ENCODE results near the gene PFN3. TPM values are rescaled to one million over a fixed set of nuclear protein-coding genes. Genes with fewer than 3 reads are reported as not detected.

Gene PFN3
- total RNA-seq, 1 donor from 2014 or later = not detected

- no peaks in the 10 kb centered on the region for H3K9me3 ChIP-seq (ENCODE audit: low read depth)
- H3K36me3 Mint-ChIP-seq = no peaks in the 10 kb centered on the region
- peaks cover 14% of the 10 kb centered on the region for H3K27me3 Mint-ChIP-seq (ENCODE audit: insufficient read depth, low read depth)
- peaks cover 17% of the 10 kb centered on the region for H3K4me1 ChIP-seq
- peak overlapping the region; percentile 95 for H3K27ac Mint-ChIP-seq
- no peaks in the 10 kb centered on the region for H3K79me2 ChIP-seq (ENCODE audit: low read depth)
- TF ChIP-seq CTCF (IDR thresholded peaks at IDR 0.05) (no peak), EZH2 (IDR thresholded peaks at IDR 0.05) (no peak), EZH2phosphoT487 (IDR thresholded peaks at IDR 0.05) (no peak)
- peak overlapping the region; percentile 87 for H3K4me3 Mint-ChIP-seq
- no peak overlapping the region for H3K27ac ChIP-seq
- H4K20me1 ChIP-seq (ENCODE audit: low read depth) = peaks cover 19% of the 10 kb centered on the region
- no peaks in the 10 kb centered on the region for H3K27me3 ChIP-seq
- H3K9ac ChIP-seq = no peak overlapping the region
- H2AFZ ChIP-seq (replicated peaks) = no peak overlapping the region
- no peaks in the 10 kb centered on the region for H3K36me3 ChIP-seq
- DNase-seq (ENCODE audit: low spot score) = no peak
- H3K4me3 ChIP-seq = peak overlapping the region; percentile 93
- H3K4me1 Mint-ChIP-seq = peaks cover 44% of the 10 kb centered on the region
- H3K4me2 ChIP-seq = peak overlapping the region; percentile 80
- H3F3A ChIP-seq (ENCODE audit: low read depth) = peaks cover 39% of the 10 kb centered on the region
- H3K9me3 Mint-ChIP-seq = no peaks in the 10 kb centered on the region
Measured at GRCh38 chr5:177445917-177446199, 45.4 kb upstream of the PFN3 start.

- H3K27ac Mint-ChIP-seq = peak overlapping the region; percentile 95
- Histone ChIP-seq H3K9ac (no peak overlapping the region), H3K4me3 (peak overlapping the region; percentile 93), H2AFZ (replicated peaks) (no peak overlapping the region), H3K4me2 (peak overlapping the region; percentile 80), H3K36me3 (no peaks in the 10 kb centered on the region), H4K20me1 (ENCODE audit: low read depth) (peaks cover 16% of the 10 kb centered on the region), H3K79me2 (ENCODE audit: low read depth) (no peaks in the 10 kb centered on the region), H3K9me3 (ENCODE audit: low read depth) (no peaks in the 10 kb centered on the region), H3F3A (ENCODE audit: low read depth) (peaks cover 39% of the 10 kb centered on the region), H3K4me1 (peaks cover 17% of the 10 kb centered on the region), H3K27ac (no peak overlapping the region), H3K27me3 (no peaks in the 10 kb centered on the region)
- peak overlapping the region; percentile 87 for H3K4me3 Mint-ChIP-seq
- TF ChIP-seq EZH2 (IDR thresholded peaks at IDR 0.05) (no peak), CTCF (IDR thresholded peaks at IDR 0.05) (no peak), EZH2phosphoT487 (IDR thresholded peaks at IDR 0.05) (no peak)
- peaks cover 14% of the 10 kb centered on the region for H3K27me3 Mint-ChIP-seq (ENCODE audit: insufficient read depth, low read depth)
- no peak for DNase-seq (ENCODE audit: low spot score)
- no peaks in the 10 kb centered on the region for H3K36me3 Mint-ChIP-seq
- no peaks in the 10 kb centered on the region for H3K9me3 Mint-ChIP-seq
- H3K4me1 Mint-ChIP-seq = peaks cover 42% of the 10 kb centered on the region
Measured at GRCh38 chr5:177445052-177445916, 44.8 kb upstream of the PFN3 start.

- Mint-ChIP-seq H3K4me1 (peaks cover 37% of the 10 kb centered on the region), H3K4me3 (peak overlapping the region; percentile 87), H3K36me3 (peaks cover 6% of the 10 kb centered on the region), H3K27me3 (ENCODE audit: insufficient read depth, low read depth) (peaks cover 18% of the 10 kb centered on the region), H3K27ac (peak overlapping the region; percentile 27), H3K9me3 (no peaks in the 10 kb centered on the region)
- no peak overlapping the region for H3K9ac ChIP-seq
- no peak for DNase-seq (ENCODE audit: low spot score)
- no peak overlapping the region for H3K4me3 ChIP-seq
- peaks cover 12% of the 10 kb centered on the region for H4K20me1 ChIP-seq (ENCODE audit: low read depth)
- no peak overlapping the region for H2AFZ ChIP-seq (replicated peaks)
- no peak for TF ChIP-seq EZH2phosphoT487 (IDR thresholded peaks at IDR 0.05)
- no peak for TF ChIP-seq EZH2 (IDR thresholded peaks at IDR 0.05)
- TF ChIP-seq CTCF (IDR thresholded peaks at IDR 0.05) = no peak
- H3K27me3 ChIP-seq = no peaks in the 10 kb centered on the region
- no peaks in the 10 kb centered on the region for H3K9me3 ChIP-seq (ENCODE audit: low read depth)
- no peak overlapping the region for H3K27ac ChIP-seq
- H3K4me2 ChIP-seq = no peak overlapping the region
- H3K4me1 ChIP-seq = peaks cover 17% of the 10 kb centered on the region
- no peaks in the 10 kb centered on the region for H3K36me3 ChIP-seq
- no peaks in the 10 kb centered on the region for H3K79me2 ChIP-seq (ENCODE audit: low read depth)
- peaks cover 38% of the 10 kb centered on the region for H3F3A ChIP-seq (ENCODE audit: low read depth)
Measured at GRCh38 chr5:177444106-177445051, 43.9 kb upstream of the PFN3 start.
